Mesenchymal stem cell (in vitro differentiated cells and primary cell): ENCODE data around the gene ENHO.

ENCODE experiments used
- DNase-seq: peaks from one replicate; pipeline ENCODE4 v3.0.0-alpha.2; 2013
- H2AFZ ChIP-seq: one replicate; pipeline ENCODE4 v1.6.1; 2013; ENCODE audit warnings: low read depth, mild to moderate bottlenecking, control low read depth, inconsistent platforms, low read length, moderate library complexity
- H2AK5ac ChIP-seq: 2 replicates; pipeline ENCODE4 v1.6.1; 2013; ENCODE audit warnings: low read length, moderate library complexity, mild to moderate bottlenecking, inconsistent platforms; ENCODE audit not compliant: severe bottlenecking
- H2BK120ac ChIP-seq: one replicate; pipeline ENCODE4 v1.6.1; 2013; ENCODE audit warnings: low read depth, mild to moderate bottlenecking, inconsistent platforms, low read length, moderate library complexity
- H2BK12ac ChIP-seq, 2 experiments: one replicate each; pipeline ENCODE4 v1.6.1; 2013; ENCODE audit warnings: inconsistent platforms in 2 of 2, low read length in 2 of 2, mild to moderate bottlenecking in 2 of 2, moderate library complexity in 2 of 2, control low read depth in 1 of 2
- H2BK15ac ChIP-seq: one replicate; pipeline ENCODE4 v1.6.1; 2013; ENCODE audit warnings: mild to moderate bottlenecking, low read depth, inconsistent platforms; ENCODE audit not compliant: poor library complexity, severe bottlenecking
- H2BK5ac ChIP-seq: 2 replicates; pipeline ENCODE4 v1.6.1; 2013; ENCODE audit warnings: low read depth, mild to moderate bottlenecking, low read length, control low read depth, inconsistent platforms; ENCODE audit not compliant: poor library complexity, severe bottlenecking
- H3K14ac ChIP-seq, 2 experiments: one replicate each; pipeline ENCODE4 v1.6.1; 2013; ENCODE audit warnings: inconsistent platforms in 2 of 2, low read length in 2 of 2, control low read depth in 1 of 2, mild to moderate bottlenecking in 1 of 2, moderate library complexity in 1 of 2
- H3K18ac ChIP-seq, 2 experiments: one replicate each; pipeline ENCODE4 v1.6.1; 2013; ENCODE audit warnings: inconsistent platforms in 2 of 2, low read length in 2 of 2, control low read depth in 1 of 2, low read depth in 1 of 2, mild to moderate bottlenecking in 1 of 2
- H3K23ac ChIP-seq, 2 experiments: one replicate each; pipeline ENCODE4 v1.6.1; 2013; ENCODE audit warnings: inconsistent platforms in 2 of 2, low read length in 2 of 2, mild to moderate bottlenecking in 2 of 2, moderate library complexity in 2 of 2, control low read depth in 1 of 2
- H3K27ac ChIP-seq: 2 replicates; pipeline ENCODE4 v1.5.1; 2013; ENCODE audit warnings: mild to moderate bottlenecking, moderate library complexity, low read length, control low read depth, inconsistent platforms; ENCODE audit not compliant: poor library complexity, severe bottlenecking
- H3K27me3 ChIP-seq, 2 experiments: 2 replicates each; pipeline versions ENCODE4 v1.6.1 to v1.7.0; 2013; ENCODE audit warnings: low read length in 2 of 2, mild to moderate bottlenecking in 2 of 2, moderate library complexity in 2 of 2, control low read depth in 1 of 2, inconsistent platforms in 1 of 2; ENCODE audit not compliant: control insufficient read depth in 1 of 2, insufficient read depth in 1 of 2
- H3K36me3 ChIP-seq, 2 experiments: 2 replicates each; pipeline versions ENCODE4 v1.6.1 to v1.7.0; 2013; ENCODE audit warnings: low read length in 2 of 2, control low read depth in 1 of 2, inconsistent platforms in 1 of 2, low read depth in 1 of 2, mild to moderate bottlenecking in 1 of 2; ENCODE audit not compliant: insufficient read depth in 2 of 2, control insufficient read depth in 1 of 2
- H3K4ac ChIP-seq, 2 experiments: one replicate each; pipeline ENCODE4 v1.6.1; 2013; ENCODE audit warnings: inconsistent platforms in 2 of 2, low read length in 2 of 2, mild to moderate bottlenecking in 2 of 2, moderate library complexity in 2 of 2, control low read depth in 1 of 2, low read depth in 1 of 2
- H3K4me1 ChIP-seq: 2 replicates; pipeline ENCODE4 v1.6.1; 2013; ENCODE audit warnings: low read depth, low read length, control low read depth; ENCODE audit not compliant: control insufficient read depth, insufficient read depth
- H3K4me2 ChIP-seq: 2 replicates; pipeline ENCODE4 v1.6.1; 2013; ENCODE audit warnings: low read length, mild to moderate bottlenecking, inconsistent platforms; ENCODE audit not compliant: poor library complexity, severe bottlenecking
- H3K4me3 ChIP-seq, 2 experiments: 2 replicates each; pipeline versions ENCODE4 v1.5.1 to v1.7.0; 2013; ENCODE audit warnings: low read length in 2 of 2, mild to moderate bottlenecking in 2 of 2, control low read depth in 1 of 2, low read depth in 1 of 2; ENCODE audit not compliant: insufficient read depth in 1 of 2
- H3K79me1 ChIP-seq: replicated peaks from 2 replicates; pipeline ENCODE4 v1.6.1; 2013; ENCODE audit warnings: mild to moderate bottlenecking, control low read depth, low read length, inconsistent platforms; ENCODE audit not compliant: poor library complexity, severe bottlenecking
- H3K9ac ChIP-seq: 2 replicates; pipeline ENCODE4 v1.7.0; 2013; ENCODE audit warnings: mild to moderate bottlenecking, low read length, moderate library complexity
- H3K9me3 ChIP-seq: 2 replicates; pipeline ENCODE4 v1.7.0; 2013; ENCODE audit warnings: mild to moderate bottlenecking, low read length; ENCODE audit not compliant: control insufficient read depth
- H4K8ac ChIP-seq: one replicate; pipeline ENCODE4 v1.6.1; 2013; ENCODE audit warnings: inconsistent platforms, mild to moderate bottlenecking, low read length, moderate library complexity
- H4K91ac ChIP-seq: one replicate; pipeline ENCODE4 v1.6.1; 2013; ENCODE audit warnings: mild to moderate bottlenecking, low read length, inconsistent platforms
- whole genome bisulfite sequencing: methylation state at CpG from one replicate; pipeline ENCODE4 v1.1.7; 2013; ENCODE audit warnings: mixed read lengths; 5-methylcytosine and 5-hydroxymethylcytosine counted together

The ENHO gene

DNA sequence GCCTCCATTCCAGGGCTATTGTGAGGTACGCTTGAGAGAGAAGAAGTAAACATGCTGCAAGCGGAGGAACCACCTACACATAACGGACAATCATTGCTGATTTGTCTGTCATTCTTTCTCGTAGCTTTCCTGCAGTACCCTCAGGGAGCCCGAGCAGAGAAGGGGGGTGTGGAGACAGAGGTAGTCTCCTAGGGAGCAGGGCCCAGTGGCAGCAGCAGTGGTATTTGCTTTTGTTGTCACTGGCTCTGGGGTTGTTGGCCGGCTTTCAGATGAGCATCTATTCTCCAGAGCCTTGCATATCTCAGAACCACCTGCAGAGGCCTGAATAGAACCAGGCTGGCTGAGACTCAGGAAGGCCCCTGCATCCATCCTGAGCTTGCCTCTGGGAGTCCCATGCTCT, 19.9 kb downstream of the ENHO start:
- no peak overlapping the region for H3K18ac ChIP-seq
- H3K9ac ChIP-seq: no peak overlapping the region
- no peak overlapping the region for H3K4me3 ChIP-seq
- H3K27me3 ChIP-seq: peaks cover 11 to 81% of the 10 kb centered on the region in 2 experiments
- no peaks in the 10 kb centered on the region for H3K9me3 ChIP-seq
- no peaks in the 10 kb centered on the region for H3K79me1 ChIP-seq
- no peaks in the 10 kb centered on the region for H3K36me3 ChIP-seq
- H2BK5ac ChIP-seq: no peak overlapping the region
- no peak overlapping the region for H2BK15ac ChIP-seq
- H2BK120ac ChIP-seq: no peak overlapping the region
- no peak overlapping the region for H3K27ac ChIP-seq
- H3K23ac ChIP-seq: no peak overlapping the region
- no peaks in the 10 kb centered on the region for H3K4me1 ChIP-seq
- H2AK5ac ChIP-seq: no peak overlapping the region
- no peak overlapping the region for H3K4ac ChIP-seq
- 84% methylated on average over 6 of the region's 6 CpGs for WGBS
- H3K14ac ChIP-seq: no peak overlapping the region
- H3K4me2 ChIP-seq: no peak overlapping the region
- H2AFZ ChIP-seq: no peak overlapping the region
- H4K8ac ChIP-seq: no peak overlapping the region
- H4K91ac ChIP-seq: no peak overlapping the region
- no peak overlapping the region for H2BK12ac ChIP-seq
- DNase-seq: no peak

- no peak overlapping the region for H4K8ac ChIP-seq
- H2BK5ac ChIP-seq: no peak overlapping the region
Measured at GRCh38 chr9:34502471-34502870, 20.3 kb downstream of the ENHO start.

GRCh38 chr9:34501889-34502425, 20.8 kb downstream of the ENHO start:
- Histone ChIP-seq H2BK15ac (no peak overlapping the region), H2BK12ac (no peak overlapping the region), H3K4me2 (no peak overlapping the region), H3K36me3 (no peaks in the 10 kb centered on the region), H3K27me3 (peaks cover 18 to 84% of the 10 kb centered on the region in 2 experiments), H3K9me3 (no peaks in the 10 kb centered on the region), H3K23ac (no peak overlapping the region), H3K18ac (no peak overlapping the region), H2AFZ (no peak overlapping the region), H3K4ac (no peak overlapping the region), H3K14ac (no peak overlapping the region), H2BK120ac (no peak overlapping the region), H3K27ac (no peak overlapping the region), H3K4me1 (no peaks in the 10 kb centered on the region), H3K79me1 (no peaks in the 10 kb centered on the region), H3K4me3 (no peak overlapping the region), H4K91ac (no peak overlapping the region), H2BK5ac (no peak overlapping the region), H4K8ac (no peak overlapping the region), H3K9ac (no peak overlapping the region), H2AK5ac (no peak overlapping the region)
- WGBS: 46% methylated on average over 4 of the region's 5 CpGs
- no peak for DNase-seq

More at GRCh38 chr9:34502471-34502870, 20.3 kb downstream of the ENHO start:
- no peak overlapping the region for H3K18ac ChIP-seq
- no peak overlapping the region for H3K14ac ChIP-seq
- no peaks in the 10 kb centered on the region for H3K36me3 ChIP-seq
- H3K9ac ChIP-seq: no peak overlapping the region
- no peak overlapping the region for H3K4ac ChIP-seq
- no peak overlapping the region for H2AK5ac ChIP-seq
- no peak overlapping the region for H3K27ac ChIP-seq
- DNase-seq: no peak
- H2BK120ac ChIP-seq: no peak overlapping the region
- H2BK12ac ChIP-seq: no peak overlapping the region
- no peak overlapping the region for H3K4me3 ChIP-seq
- peaks cover 15 to 81% of the 10 kb centered on the region in 2 experiments for H3K27me3 ChIP-seq
- H3K4me2 ChIP-seq: no peak overlapping the region
- no peaks in the 10 kb centered on the region for H3K4me1 ChIP-seq
- WGBS: 70% methylated on average over 10 of the region's 10 CpGs
- H4K91ac ChIP-seq: no peak overlapping the region
- no peak overlapping the region for H2BK15ac ChIP-seq
- H3K23ac ChIP-seq: no peak overlapping the region
- H3K9me3 ChIP-seq: no peaks in the 10 kb centered on the region
- no peak overlapping the region for H2AFZ ChIP-seq
- no peaks in the 10 kb centered on the region for H3K79me1 ChIP-seq

GRCh38 chr9:34501372-34501771, 21.4 kb downstream of the ENHO start:
- Histone ChIP-seq H2BK5ac (no peak overlapping the region), H2AK5ac (no peak overlapping the region), H3K4me1 (no peaks in the 10 kb centered on the region), H3K27ac (no peak overlapping the region), H3K9ac (no peak overlapping the region), H2BK15ac (no peak overlapping the region), H2AFZ (no peak overlapping the region), H3K27me3 (peaks cover 18 to 82% of the 10 kb centered on the region in 2 experiments), H3K36me3 (no peaks in the 10 kb centered on the region), H3K23ac (no peak overlapping the region), H3K79me1 (no peaks in the 10 kb centered on the region), H4K91ac (no peak overlapping the region), H3K9me3 (no peaks in the 10 kb centered on the region), H2BK12ac (no peak overlapping the region), H3K4ac (no peak overlapping the region), H3K14ac (no peak overlapping the region), H3K4me2 (no peak overlapping the region), H3K18ac (no peak overlapping the region), H3K4me3 (no peak overlapping the region), H2BK120ac (no peak overlapping the region), H4K8ac (no peak overlapping the region)
- 83% methylated on average over 1 of the region's 2 CpGs for WGBS
- no peak for DNase-seq
